Subcutaneous adipose tissue (tissue), 4 donors: Measurements from ENCODE around the gene ST8SIA2. TPM values are rescaled to one million over a fixed set of nuclear protein-coding genes. Genes with fewer than 3 reads are reported as not detected.

Source experiments
- total RNA-seq, 4 donors: library from RNA; depleted of rRNA; stranded (reverse); fragments of >200 nt; gene quantifications; one replicate each; pipeline ENCODE4 v1.1.0, GENCODE V29; 2016
- TF ChIP-seq, protein P1 (sequence below): fragments of 450-650 bp; IDR thresholded peaks from one replicate; pipeline ENCODE4 v1.5.1; 2016; ENCODE audit warnings: low read depth, mild to moderate bottlenecking, control low read depth, antibody characterized with exemption, moderate library complexity

ST8SIA2 gene
- total RNA-seq, 4 donors from 2014 or later = not detected

DNA sequence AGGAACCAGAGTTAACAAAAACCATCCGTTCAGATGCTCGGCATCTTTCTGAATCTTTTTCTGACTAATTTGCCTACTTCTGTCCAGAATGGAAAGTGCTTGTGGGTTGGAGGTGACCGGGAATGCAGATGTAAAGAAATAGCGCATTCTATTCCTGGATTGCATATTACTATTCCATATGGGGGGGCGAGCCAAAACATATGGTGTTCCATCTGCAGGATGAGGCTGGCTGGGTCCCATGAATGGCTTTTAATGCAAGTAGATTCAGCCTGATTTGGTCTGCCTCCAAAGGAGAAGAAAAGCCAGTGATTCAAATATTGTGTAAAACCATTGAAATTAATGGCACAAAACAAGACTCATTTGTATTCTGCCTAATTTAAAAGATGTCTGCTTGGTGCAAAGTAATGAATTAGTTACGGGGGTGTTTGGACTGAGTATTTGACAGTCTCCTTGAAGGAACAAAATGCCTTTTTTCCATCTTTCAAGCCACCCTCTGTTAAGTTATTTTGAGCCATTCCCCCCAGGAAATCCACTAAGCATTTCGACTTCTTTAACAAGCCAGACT is 99.0 kb downstream of the ST8SIA2 start:
- TF ChIP-seq, protein P1, sequence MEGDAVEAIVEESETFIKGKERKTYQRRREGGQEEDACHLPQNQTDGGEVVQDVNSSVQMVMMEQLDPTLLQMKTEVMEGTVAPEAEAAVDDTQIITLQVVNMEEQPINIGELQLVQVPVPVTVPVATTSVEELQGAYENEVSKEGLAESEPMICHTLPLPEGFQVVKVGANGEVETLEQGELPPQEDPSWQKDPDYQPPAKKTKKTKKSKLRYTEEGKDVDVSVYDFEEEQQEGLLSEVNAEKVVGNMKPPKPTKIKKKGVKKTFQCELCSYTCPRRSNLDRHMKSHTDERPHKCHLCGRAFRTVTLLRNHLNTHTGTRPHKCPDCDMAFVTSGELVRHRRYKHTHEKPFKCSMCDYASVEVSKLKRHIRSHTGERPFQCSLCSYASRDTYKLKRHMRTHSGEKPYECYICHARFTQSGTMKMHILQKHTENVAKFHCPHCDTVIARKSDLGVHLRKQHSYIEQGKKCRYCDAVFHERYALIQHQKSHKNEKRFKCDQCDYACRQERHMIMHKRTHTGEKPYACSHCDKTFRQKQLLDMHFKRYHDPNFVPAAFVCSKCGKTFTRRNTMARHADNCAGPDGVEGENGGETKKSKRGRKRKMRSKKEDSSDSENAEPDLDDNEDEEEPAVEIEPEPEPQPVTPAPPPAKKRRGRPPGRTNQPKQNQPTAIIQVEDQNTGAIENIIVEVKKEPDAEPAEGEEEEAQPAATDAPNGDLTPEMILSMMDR = no peak

GRCh38 chr15:92494806-92495336 is 101.2 kb downstream of the ST8SIA2 start:
- TF ChIP-seq, protein P1 = no peak

DNA sequence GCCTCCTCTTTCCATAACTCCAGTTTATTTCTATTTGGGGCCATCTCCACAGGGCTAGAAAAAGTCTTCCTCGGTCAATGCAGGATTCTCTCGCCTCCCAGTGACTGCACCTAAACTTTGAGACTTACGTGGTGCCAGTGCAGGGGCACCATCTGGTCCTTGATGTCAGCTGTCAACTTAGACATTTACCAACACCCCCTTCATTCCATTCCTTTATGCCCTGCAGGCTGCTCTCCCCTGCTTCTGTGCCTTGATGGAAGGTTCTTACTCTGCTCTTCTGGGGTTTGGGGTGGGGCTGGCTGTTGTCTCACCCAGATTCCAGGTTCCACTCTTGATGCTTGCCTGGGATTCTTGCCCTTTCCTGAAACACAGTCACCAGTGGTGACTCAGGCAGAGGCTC is 101.8 kb downstream of the ST8SIA2 start:
- TF ChIP-seq, protein P1 = no peak

DNA sequence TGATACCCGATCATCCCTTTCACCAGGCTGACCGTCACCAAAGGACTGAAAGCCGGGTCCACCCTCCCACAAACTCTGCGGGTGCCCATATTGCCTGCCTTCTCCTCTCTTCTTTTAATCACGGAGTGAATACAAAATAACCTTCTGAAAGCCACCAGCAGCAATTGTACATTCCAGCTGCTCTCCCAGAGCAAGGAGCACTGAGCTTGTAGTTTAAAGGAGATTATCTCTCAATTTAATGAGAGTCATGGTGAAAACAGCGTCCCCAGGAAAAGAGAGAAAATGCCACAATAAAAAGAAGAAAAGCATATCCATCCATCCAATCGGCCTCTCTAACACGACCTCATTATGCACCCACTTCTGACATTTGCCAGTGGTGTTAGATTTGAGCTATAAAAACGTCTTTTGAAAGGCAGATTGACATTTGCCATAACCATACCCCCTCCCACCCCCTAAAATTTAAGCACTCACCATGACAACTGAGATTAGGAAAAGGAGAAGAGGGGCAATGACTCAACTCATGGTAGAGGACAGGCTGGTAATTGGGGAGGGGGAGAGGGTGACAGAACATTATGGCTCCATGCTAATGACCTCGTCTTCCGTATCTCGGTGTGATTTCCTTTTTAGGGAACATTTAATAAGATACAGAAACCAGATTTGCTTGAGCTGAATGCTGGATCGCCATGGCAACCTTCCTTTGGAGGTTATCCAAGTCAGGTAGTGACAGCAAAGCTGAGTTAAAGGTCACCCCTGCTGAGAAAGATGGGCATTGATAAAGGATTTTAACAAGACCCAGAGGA is 106.2 kb downstream of the ST8SIA2 start:
- TF ChIP-seq, protein P1 = no peak

DNA sequence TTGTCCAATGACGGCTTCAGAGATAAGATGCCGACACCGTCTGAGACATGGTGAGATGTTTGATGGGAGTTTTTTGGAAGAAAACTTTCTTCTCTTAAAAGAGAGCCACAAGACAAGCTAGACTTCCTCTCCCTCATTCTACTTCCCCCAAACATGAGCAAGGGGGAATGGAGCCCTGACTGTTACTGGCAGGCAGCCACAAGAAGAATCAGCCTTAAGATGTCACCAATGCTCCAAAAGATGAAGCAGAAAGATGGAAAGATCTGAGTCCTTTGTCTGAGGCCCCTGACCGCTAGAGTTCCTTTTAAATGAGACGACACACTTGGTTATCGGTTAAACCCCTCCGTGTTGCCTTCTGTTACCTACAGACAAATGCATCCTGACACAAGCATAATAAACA is 108.7 kb downstream of the ST8SIA2 start:
- TF ChIP-seq, protein P1 = no peak

GRCh38 chr15:92502930-92503857 is 109.5 kb downstream of the ST8SIA2 start:
- TF ChIP-seq, protein P1 = no peak
